ENCODE data around the gene SIRPD.
"Not testable (repeated sequence)": the region's sequence is repeated elsewhere in the genome, so short reads cannot be mapped to it uniquely, and the experiment has no call there.

Gene SIRPD

DNA sequence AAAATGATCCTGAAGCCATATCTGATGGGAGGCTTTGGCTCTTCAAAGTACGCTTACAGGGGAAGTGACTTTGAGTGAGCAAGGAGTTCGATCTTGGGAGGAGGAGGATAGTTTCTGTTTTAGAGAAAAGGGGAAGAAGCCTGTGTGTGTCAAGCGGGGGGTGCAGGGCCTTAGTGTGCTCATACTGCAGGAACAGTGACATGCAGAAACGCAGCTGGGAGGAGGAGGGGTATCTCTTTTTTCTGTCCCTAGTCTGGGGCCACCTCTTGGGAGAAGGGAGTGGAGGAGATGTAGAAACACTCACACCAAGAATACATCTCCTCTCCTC lies 19.8 kb downstream of the SIRPD start:
- no peak for DNase-seq (ENCODE audit: low read depth, low spot score)

DNA sequence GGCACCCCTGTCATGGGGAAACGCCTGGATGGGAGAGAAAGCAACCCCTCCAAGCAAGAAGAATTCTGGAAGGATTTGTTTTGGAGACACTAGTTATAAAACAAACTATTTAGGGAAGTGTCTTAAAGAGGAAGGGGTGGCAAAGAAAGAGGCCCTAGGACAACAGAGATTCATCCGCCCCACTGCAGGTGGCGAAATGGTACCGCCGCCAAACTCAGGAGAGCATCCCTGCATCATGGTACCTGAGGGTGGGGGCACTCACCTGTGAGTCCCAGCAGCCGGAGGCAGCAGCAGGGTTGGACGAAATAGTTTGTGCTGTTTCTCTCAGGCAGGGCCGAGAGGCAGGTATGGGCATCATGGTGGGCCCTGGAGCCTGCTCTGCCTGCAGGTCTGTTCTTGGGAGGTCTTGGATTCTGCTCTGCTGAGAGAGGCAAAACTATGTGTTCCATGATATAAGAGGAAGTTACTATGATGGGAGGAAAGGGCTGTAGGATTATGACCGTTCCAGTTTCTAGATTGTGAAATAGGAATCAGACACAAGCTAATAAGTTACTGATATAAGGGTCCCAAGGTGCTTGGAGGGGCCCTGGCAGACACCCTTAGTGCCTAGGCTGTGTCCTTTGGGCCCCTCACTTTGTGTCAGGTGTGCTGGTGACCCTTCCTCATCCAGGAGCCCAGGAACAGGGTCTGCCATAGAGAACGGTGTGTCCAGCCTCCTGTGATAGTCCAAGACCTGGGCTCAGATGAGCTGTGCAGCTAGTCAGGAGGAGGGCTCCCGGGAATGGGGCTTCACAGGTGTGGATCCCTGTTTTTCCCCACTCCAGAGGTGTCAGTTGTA lies 20.4 kb downstream of the SIRPD start:
- DNase-seq (ENCODE audit: low read depth, low spot score) = no peak

- no peak for DNase-seq (ENCODE audit: low read depth, low spot score)
Observed at GRCh38 chr20:1535420-1536175, 21.9 kb downstream of the SIRPD start.

DNA sequence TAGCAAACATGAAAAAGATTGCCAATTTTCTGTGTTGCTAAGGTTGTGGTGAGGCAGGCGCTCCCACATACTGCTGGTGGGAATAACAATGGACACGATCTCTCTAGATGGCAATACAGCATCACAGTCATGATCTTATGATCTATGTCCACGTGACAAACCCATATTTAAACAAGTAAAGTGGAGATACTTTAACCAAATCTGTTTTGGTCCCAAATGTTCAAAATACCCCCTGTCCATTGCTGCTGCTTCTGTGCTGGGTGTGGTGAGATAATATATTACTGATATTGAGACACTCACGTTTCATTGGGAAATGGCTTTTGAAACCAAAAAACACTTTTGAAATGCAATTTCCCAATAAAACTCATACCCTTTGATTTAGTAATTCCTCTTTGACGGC lies 23.0 kb downstream of the SIRPD start:
- no peak for DNase-seq (ENCODE audit: low read depth, low spot score)

DNA sequence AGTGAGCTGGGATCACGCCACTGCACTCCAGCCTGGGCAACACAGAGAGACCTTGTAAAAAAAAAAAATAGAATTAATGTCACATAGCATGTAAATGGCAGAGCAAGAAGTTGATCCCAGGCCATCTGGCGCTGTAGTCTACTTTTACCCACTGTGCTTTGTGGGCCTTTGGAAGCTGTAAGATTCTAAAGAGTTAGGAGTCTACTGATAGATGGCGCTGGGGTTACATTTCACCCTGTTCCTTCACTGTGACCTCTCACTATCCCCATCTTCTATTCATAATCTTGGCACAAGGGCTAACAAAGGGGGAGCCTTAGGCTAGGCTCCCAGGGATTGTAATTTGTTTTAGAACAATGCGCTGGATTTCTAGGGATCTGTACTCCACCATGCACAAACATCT lies 24.4 kb downstream of the SIRPD start:
- DNase-seq (ENCODE audit: low read depth, low spot score) = no peak

- no peak for DNase-seq (ENCODE audit: low read depth, low spot score)
Observed at GRCh38 chr20:1528811-1529210, 28.7 kb downstream of the SIRPD start.

- no peak for DNase-seq (ENCODE audit: low read depth, low spot score)
Observed at GRCh38 chr20:1527923-1528322, 29.6 kb downstream of the SIRPD start.

- DNase-seq (ENCODE audit: low read depth, low spot score) = no peak
Observed at GRCh38 chr20:1526896-1527295, 30.6 kb downstream of the SIRPD start.

- no peak for DNase-seq (ENCODE audit: low read depth, low spot score)
Observed at GRCh38 chr20:1526310-1526709, 31.2 kb downstream of the SIRPD start.

DNA sequence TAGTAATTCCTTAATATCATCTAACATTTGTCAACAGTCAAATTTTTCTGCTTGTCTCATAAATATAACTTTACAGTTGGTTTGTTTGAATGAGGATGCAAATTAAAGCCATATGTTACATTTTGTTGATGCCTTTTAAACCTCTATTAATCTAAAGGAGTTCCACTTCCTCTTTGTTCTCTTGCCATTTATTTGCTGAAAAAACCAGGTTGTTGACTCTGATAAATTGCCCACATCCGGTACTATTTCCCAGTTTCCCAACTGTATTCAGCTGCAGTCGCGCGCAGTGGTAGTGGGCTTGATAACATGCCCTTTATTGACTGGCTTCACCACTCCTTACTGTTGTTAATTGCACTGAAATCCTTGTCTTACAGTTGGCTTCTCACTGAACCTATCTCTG lies 33.5 kb downstream of the SIRPD start:
- no peak for DNase-seq (ENCODE audit: low read depth, low spot score)

- no peak for DNase-seq (ENCODE audit: low read depth, low spot score)
Observed at GRCh38 chr20:1517010-1517409, 40.5 kb downstream of the SIRPD start.

GRCh38 chr20:1513801-1514200 lies 43.7 kb downstream of the SIRPD start:
- DNase-seq (ENCODE audit: low read depth, low spot score) = no peak

DNA sequence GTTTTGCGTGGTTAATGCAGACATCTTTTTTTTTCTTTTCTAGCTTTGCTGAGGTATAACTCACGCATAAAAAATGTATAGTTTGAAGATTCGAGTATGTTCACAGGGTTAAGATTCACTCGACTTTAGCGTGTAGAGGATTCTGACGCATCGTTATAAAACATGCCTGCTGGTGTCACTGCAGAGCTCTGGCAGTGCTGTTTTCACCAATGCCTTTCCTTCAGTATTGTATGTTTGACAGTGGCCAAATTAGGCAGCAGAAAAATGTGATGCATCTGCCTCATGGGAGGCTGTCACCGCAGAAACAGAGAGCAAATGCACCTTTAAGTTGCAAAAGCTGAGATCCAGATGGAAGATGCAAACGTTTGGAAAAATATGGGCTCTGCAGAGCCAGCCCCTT lies 48.3 kb downstream of the SIRPD start:
- DNase-seq (ENCODE audit: low read depth, low spot score) = no peak

GRCh38 chr20:1508574-1508973 lies 48.9 kb downstream of the SIRPD start:
- DNase-seq (ENCODE audit: low read depth, low spot score) = no peak

DNA sequence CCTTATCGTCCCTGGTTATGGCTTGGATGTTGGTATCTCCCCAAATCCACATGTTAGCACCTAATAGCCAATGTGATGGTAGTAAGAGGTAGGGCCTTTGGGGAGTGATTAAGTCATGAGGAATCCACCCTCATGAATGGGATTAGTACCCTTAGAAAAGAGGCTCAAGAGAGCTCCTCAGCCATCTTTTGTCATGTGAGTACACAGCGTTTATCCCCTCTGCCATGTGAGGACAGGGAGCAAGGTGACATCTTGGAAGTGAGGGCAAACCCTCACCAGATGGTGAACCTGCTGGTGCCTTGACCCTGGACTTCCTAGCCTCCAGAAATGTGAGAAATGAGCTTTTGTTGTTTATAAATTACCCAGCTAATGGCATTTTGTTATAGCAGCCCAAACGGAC lies 50.2 kb downstream of the SIRPD start:
- DNase-seq (ENCODE audit: low read depth, low spot score) = no peak

GRCh38 chr20:1505871-1506270 lies 51.6 kb downstream of the SIRPD start:
- DNase-seq (ENCODE audit: low read depth, low spot score) = no peak

GRCh38 chr20:1505361-1505760 lies 52.1 kb downstream of the SIRPD start:
- no peak for DNase-seq (ENCODE audit: low read depth, low spot score)

DNA sequence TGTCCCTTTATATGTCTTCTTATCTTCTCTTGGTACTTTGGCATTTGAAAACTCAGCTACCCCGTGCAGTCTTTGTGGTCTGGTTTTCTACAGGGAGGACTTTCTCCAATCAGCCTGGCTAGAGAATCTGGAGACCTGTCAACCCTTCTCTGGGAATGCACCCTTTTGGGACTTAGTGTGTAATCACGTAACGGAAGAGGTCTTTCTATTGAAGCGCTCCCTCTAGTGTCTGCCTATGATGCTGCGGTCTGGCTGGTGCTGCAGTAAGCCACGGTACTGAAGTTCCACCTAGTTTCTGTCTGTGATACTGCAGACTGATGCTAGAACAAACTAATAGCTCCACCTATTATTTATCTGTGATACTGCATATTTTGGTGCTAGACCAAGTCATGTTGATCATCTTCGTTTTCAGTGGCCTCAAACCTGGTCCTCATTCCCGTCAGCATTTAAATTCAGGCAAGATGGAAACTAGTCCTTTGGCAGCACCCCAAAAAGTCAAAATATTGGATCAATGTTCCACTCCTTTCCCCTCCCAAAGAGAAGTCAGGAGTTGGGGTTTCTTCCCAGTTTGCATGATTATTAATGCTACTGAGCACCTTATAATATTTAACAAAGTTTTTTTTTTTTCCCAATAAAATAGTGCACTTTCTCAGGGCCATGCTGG lies 53.8 kb downstream of the SIRPD start:
- DNase-seq (ENCODE audit: low read depth, low spot score) = peak; percentile 74

- DNase-seq (ENCODE audit: low read depth, low spot score) = no peak
Observed at GRCh38 chr20:1500496-1500895, 57.0 kb downstream of the SIRPD start.

GRCh38 chr20:1499528-1500420 lies 57.7 kb downstream of the SIRPD start:
- DNase-seq (ENCODE audit: low read depth, low spot score) = no peak

DNA sequence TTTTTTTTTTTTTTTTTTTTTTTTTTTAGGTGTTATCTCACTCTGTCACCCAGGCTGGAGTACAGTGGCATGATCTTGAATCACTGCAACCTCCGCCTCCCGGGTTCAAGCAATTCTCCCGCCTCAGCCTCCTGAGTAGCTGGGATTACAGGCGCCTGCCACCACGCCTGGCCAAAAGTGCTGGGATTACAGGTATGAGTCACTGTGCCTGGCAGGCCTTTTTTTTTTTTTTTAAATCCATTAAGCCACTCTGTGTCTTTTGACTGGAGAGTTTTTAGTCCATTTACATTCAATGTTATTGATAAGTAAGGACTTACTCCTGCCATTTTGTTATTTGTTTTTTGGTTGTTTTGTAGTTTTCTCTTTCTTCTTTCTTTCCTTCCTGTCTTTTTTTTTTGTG lies 60.1 kb downstream of the SIRPD start:
- not testable (repeated sequence) for DNase-seq (ENCODE audit: low read depth, low spot score)

- no peak for DNase-seq (ENCODE audit: low read depth, low spot score)
Observed at GRCh38 chr20:1496930-1497329, 60.6 kb downstream of the SIRPD start.

Measured in brain pericyte (primary cell).